ENCODE results near the gene VTI1A. TPM values are rescaled to one million over a fixed set of nuclear protein-coding genes. Genes with fewer than 3 reads are reported as not detected.

Gene VTI1A
- total and polyA plus RNA-seq, 2 of the 13 experiments (the other 11 are each of a cell fraction or from before 2014, with no cell fraction given): 11.7 to 32.7 TPM

- TF ChIP-seq ZNF687 (CRISPR knock-in tag; IDR thresholded peaks at IDR 0.05) (peak; percentile 79), HMG20A (CRISPR knock-in tag; IDR thresholded peaks at IDR 0.05; ENCODE audit: borderline replicate concordance) (peak; percentile 100), GFI1 (CRISPR knock-in tag; IDR thresholded peaks at IDR 0.05; ENCODE audit: borderline replicate concordance) (peak; percentile 100), JUND (CRISPR knock-in tag; IDR thresholded peaks at IDR 0.05) (peak; percentile 45; the same call in 1 of the 2 replicates), SOX5 (CRISPR knock-in tag; IDR thresholded peaks at IDR 0.05; ENCODE audit: borderline replicate concordance) (peak; percentile 88), TBL1XR1 (IDR thresholded peaks at IDR 0.05; ENCODE audit: borderline replicate concordance, low read length, partially characterized antibody) (no peak), ZNF609 (CRISPR knock-in tag; IDR thresholded peaks at IDR 0.05; ENCODE audit: borderline replicate concordance) (peak; percentile 95), IRF2 (CRISPR knock-in tag; IDR thresholded peaks at IDR 0.05) (peak; percentile 39; the same call in 1 of the 2 replicates), RERE (CRISPR knock-in tag; IDR thresholded peaks at IDR 0.05; ENCODE audit: low read depth) (peak; percentile 84; the same call in 1 of the 2 replicates), CBX5 (CRISPR knock-in tag; IDR thresholded peaks at IDR 0.05; ENCODE audit: borderline replicate concordance) (peak; percentile 49; the same call in 1 of the 2 replicates), ZNF652 (CRISPR knock-in tag; IDR thresholded peaks at IDR 0.05; ENCODE audit: borderline replicate concordance, low read depth) (peak; percentile 96), DMAP1 (CRISPR knock-in tag; IDR thresholded peaks at IDR 0.05) (peak; percentile 61; the same call in 1 of the 2 replicates), FOSL2 (CRISPR knock-in tag; IDR thresholded peaks at IDR 0.05) (peak; percentile 94), ZNF615 (CRISPR knock-in tag; IDR thresholded peaks at IDR 0.05; ENCODE audit: borderline replicate concordance) (no peak), RFXANK (CRISPR knock-in tag; IDR thresholded peaks at IDR 0.05) (0 out of 2 replicates have a peak, but pooled peaks have one; percentile 73)
Observed at GRCh38 chr10:112811741-112812551, 364.9 kb downstream of the VTI1A start (continued).

Measured in HepG2 (cell line).